ENCODE data around the gene EGLN3.

Gene EGLN3

GRCh38 chr14:33943096-33943883 is 7.6 kb downstream of the EGLN3 start:
- FAIRE-seq (no peak), DNase-seq (ENCODE audit: insufficient read length, low spot score) (no peak)
- TF ChIP-seq POU2F2 (IDR thresholded peaks at IDR 0.05; ENCODE audit: low read depth, low read length) (no peak), TAF1 (IDR thresholded peaks at IDR 0.05; ENCODE audit: low read depth, low read length) (no peak), POLR2AphosphoS5 (IDR thresholded peaks at IDR 0.05; ENCODE audit: low read depth, low read length) (no peak), PAX5 (IDR thresholded peaks at IDR 0.05; ENCODE audit: insufficient read depth, low read length, severe bottlenecking) (no peak), SPI1 (IDR thresholded peaks at IDR 0.05; ENCODE audit: low read depth, low read length) (no peak), POLR2A (IDR thresholded peaks at IDR 0.05; ENCODE audit: low read depth, low read length) (no peak)

- TF ChIP-seq POU2F2 (IDR thresholded peaks at IDR 0.05; ENCODE audit: low read depth, low read length) (no peak), POLR2AphosphoS5 (IDR thresholded peaks at IDR 0.05; ENCODE audit: low read depth, low read length) (no peak), POLR2A (IDR thresholded peaks at IDR 0.05; ENCODE audit: low read depth, low read length) (no peak)
- FAIRE-seq (no peak), DNase-seq (ENCODE audit: insufficient read length, low spot score) (no peak)
Measured at GRCh38 chr14:33941718-33942117, 9.2 kb downstream of the EGLN3 start.

DNA sequence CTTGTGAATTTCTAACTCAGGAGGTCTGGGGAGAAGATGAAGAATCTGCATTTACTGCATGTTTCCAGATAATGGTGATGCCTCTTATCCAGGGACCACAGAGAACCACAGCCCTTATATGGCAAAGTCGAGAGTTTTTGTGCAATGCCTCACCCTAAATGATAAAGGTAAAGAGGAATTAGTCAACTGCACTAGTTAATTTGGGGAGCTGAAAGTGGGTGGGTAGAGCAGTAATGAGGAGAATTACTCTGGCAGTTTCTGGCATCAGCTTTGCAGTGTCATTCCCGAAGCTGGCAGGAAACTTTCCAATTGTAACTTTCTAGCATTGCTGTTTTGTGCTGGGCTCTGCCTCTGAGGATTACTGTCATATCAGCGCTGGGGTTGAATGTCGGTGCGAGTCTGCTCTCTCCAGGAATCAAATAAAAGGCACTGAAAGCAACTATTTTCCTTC is 10.3 kb downstream of the EGLN3 start:
- FAIRE-seq (no peak), DNase-seq (ENCODE audit: insufficient read length, low spot score) (no peak)
- TF ChIP-seq PAX5 (IDR thresholded peaks at IDR 0.05; ENCODE audit: insufficient read depth, low read length, severe bottlenecking): no peak
- TF ChIP-seq POLR2AphosphoS5 (IDR thresholded peaks at IDR 0.05; ENCODE audit: low read depth, low read length): no peak
- TF ChIP-seq TAF1 (IDR thresholded peaks at IDR 0.05; ENCODE audit: low read depth, low read length): no peak
- no peak for TF ChIP-seq SPI1 (IDR thresholded peaks at IDR 0.05; ENCODE audit: low read depth, low read length)
- TF ChIP-seq POLR2A (IDR thresholded peaks at IDR 0.05; ENCODE audit: low read depth, low read length): no peak
- TF ChIP-seq POU2F2 (IDR thresholded peaks at IDR 0.05; ENCODE audit: low read depth, low read length): no peak

DNA sequence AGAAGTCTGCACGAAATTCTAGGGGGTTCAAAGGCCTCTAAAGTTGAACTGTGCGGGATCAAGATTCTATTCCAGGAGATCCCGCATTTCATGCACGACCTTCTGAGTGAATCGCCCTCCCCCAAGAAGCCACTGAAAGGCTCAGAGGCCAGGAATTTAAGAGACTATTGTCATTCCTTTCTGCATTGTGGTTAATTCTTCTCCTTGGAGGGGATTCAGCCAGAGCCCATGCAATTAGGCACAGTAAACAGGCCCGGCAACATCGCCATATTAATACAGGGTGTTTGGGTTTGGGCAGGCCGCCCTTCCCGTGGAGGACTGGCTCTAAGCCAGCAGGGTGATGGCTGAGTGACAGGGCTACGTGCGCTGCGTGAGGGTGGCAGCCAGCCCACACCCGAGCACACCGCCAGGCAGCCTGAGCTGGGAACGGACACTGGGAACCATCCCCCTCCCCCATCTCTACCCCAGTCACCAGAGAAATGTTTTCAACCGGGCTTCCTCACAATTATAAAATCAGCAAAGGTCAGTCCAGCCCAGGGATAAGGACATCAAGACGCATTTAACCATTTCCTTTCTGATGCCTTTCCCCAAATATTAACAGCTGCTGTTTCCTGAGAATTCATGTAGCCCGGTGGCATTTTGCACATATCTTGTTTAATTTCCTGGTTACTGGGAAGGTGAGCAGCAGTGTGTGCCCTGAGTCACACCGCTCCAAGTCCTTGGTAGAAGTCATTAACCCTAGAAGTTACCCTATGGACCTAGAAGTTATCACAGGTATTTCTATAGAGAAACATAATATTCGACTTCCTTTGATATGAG is 12.5 kb downstream of the EGLN3 start:
- DNase-seq (ENCODE audit: insufficient read length, low spot score) (no peak), FAIRE-seq (no peak)
- no peak for TF ChIP-seq PAX5 (IDR thresholded peaks at IDR 0.05; ENCODE audit: insufficient read depth, low read length, severe bottlenecking)
- no peak for TF ChIP-seq POLR2A (IDR thresholded peaks at IDR 0.05; ENCODE audit: low read depth, low read length)
- TF ChIP-seq POLR2AphosphoS5 (IDR thresholded peaks at IDR 0.05; ENCODE audit: low read depth, low read length): no peak

DNA sequence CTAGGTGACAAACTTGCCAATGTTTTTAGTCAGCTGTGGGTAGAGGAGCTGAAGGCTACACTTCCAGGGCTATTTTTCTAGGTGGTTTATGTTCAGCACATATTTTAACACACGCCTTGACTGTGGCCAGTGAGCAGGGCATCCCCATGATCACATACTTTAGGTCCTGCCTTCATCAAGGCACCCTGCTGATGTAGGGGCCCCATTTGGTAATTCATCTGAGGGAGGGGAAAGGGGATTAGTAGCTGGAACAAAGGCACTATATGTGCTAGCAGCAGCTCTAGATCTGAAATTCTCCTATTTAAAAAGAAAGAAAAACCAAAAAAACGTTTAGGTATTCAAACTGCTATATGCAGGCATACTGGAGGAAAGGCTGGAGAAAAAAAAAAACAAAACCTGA is 14.5 kb downstream of the EGLN3 start:
- DNase-seq (ENCODE audit: insufficient read length, low spot score): no peak
- no peak for TF ChIP-seq TAF1 (IDR thresholded peaks at IDR 0.05; ENCODE audit: low read depth, low read length)
- no peak for TF ChIP-seq PAX5 (IDR thresholded peaks at IDR 0.05; ENCODE audit: insufficient read depth, low read length, severe bottlenecking)
- no peak for TF ChIP-seq POLR2A (IDR thresholded peaks at IDR 0.05; ENCODE audit: low read depth, low read length)
- TF ChIP-seq SPI1 (IDR thresholded peaks at IDR 0.05; ENCODE audit: low read depth, low read length): no peak
- no peak for TF ChIP-seq POU2F2 (IDR thresholded peaks at IDR 0.05; ENCODE audit: low read depth, low read length)
- TF ChIP-seq POLR2AphosphoS5 (IDR thresholded peaks at IDR 0.05; ENCODE audit: low read depth, low read length): no peak
- FAIRE-seq: no peak

- FAIRE-seq: no peak
- TF ChIP-seq POLR2AphosphoS5 (IDR thresholded peaks at IDR 0.05; ENCODE audit: low read depth, low read length): no peak
- TF ChIP-seq POU2F2 (IDR thresholded peaks at IDR 0.05; ENCODE audit: low read depth, low read length): no peak
- TF ChIP-seq POLR2A (IDR thresholded peaks at IDR 0.05; ENCODE audit: low read depth, low read length): no peak
- no peak for TF ChIP-seq SPI1 (IDR thresholded peaks at IDR 0.05; ENCODE audit: low read depth, low read length)
- TF ChIP-seq TAF1 (IDR thresholded peaks at IDR 0.05; ENCODE audit: low read depth, low read length): no peak
- no peak for TF ChIP-seq PAX5 (IDR thresholded peaks at IDR 0.05; ENCODE audit: insufficient read depth, low read length, severe bottlenecking)
- DNase-seq (ENCODE audit: insufficient read length, low spot score): no peak
Measured at GRCh38 chr14:33934938-33935337, 15.9 kb downstream of the EGLN3 start.

- FAIRE-seq (no peak), DNase-seq (ENCODE audit: insufficient read length, low spot score) (no peak)
- TF ChIP-seq POLR2A (IDR thresholded peaks at IDR 0.05; ENCODE audit: low read depth, low read length) (no peak), POLR2AphosphoS5 (IDR thresholded peaks at IDR 0.05; ENCODE audit: low read depth, low read length) (no peak), SPI1 (IDR thresholded peaks at IDR 0.05; ENCODE audit: low read depth, low read length) (no peak), TAF1 (IDR thresholded peaks at IDR 0.05; ENCODE audit: low read depth, low read length) (no peak)
Measured at GRCh38 chr14:33934043-33934750, 16.7 kb downstream of the EGLN3 start.

- DNase-seq (ENCODE audit: insufficient read length, low spot score): no peak
- no peak for TF ChIP-seq POLR2A (IDR thresholded peaks at IDR 0.05; ENCODE audit: low read depth, low read length)
- no peak for TF ChIP-seq SPI1 (IDR thresholded peaks at IDR 0.05; ENCODE audit: low read depth, low read length)
- no peak for TF ChIP-seq PAX5 (IDR thresholded peaks at IDR 0.05; ENCODE audit: insufficient read depth, low read length, severe bottlenecking)
- no peak for TF ChIP-seq POLR2AphosphoS5 (IDR thresholded peaks at IDR 0.05; ENCODE audit: low read depth, low read length)
- no peak for TF ChIP-seq POU2F2 (IDR thresholded peaks at IDR 0.05; ENCODE audit: low read depth, low read length)
- TF ChIP-seq TAF1 (IDR thresholded peaks at IDR 0.05; ENCODE audit: low read depth, low read length): no peak
- FAIRE-seq: no peak
Measured at GRCh38 chr14:33933386-33933933, 17.4 kb downstream of the EGLN3 start.
